Stimulated activated CD4-positive, alpha-beta T cell treated with anti-CD3 and anti-CD28 coated beads, Interleukin-1b, Interleukin-23, amount 100 ng/mL, for 4 hours (primary cell): ENCODE results near the gene PDE2A.

Source experiments
- DNase-seq, 2 donors: peaks; one replicate each; pipeline ENCODE4 v3.0.0-alpha.2; 2020; ENCODE audit warnings: low read depth in 2 of 2

The PDE2A gene

GRCh38 chr11:72548463-72548862 lies 125.8 kb downstream of the PDE2A start:
- no peak for DNase-seq

- DNase-seq: no peak
Observed at GRCh38 chr11:72546866-72547265, 127.4 kb downstream of the PDE2A start.

GRCh38 chr11:72544589-72544988 lies 129.6 kb downstream of the PDE2A start:
- DNase-seq: no peak

GRCh38 chr11:72543849-72544542 lies 130.2 kb downstream of the PDE2A start:
- DNase-seq: no peak

GRCh38 chr11:72541257-72541974 lies 132.8 kb downstream of the PDE2A start:
- DNase-seq: no peak

- DNase-seq: no peak
Observed at GRCh38 chr11:72537051-72537450, 137.2 kb downstream of the PDE2A start.

DNA sequence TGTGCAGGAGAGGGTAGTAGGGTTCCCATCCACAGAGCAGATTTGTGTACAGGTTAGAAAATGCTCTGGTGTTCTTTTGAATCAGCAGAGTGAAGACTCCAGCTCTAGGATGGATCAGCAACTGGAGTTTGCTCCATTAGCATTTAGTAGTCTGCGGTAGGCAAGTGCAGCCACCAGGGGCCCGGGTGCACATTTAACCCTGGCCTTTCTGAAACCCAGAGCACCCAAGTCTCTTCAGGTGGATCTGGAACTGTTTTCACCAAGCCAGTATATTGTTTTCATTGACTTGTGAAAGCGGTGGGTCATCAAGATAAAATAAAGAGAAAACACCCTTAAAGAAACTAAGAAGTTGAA lies 139.1 kb downstream of the PDE2A start:
- no peak for DNase-seq

- DNase-seq: no peak
Observed at GRCh38 chr11:72534371-72535193, 139.6 kb downstream of the PDE2A start.

DNA sequence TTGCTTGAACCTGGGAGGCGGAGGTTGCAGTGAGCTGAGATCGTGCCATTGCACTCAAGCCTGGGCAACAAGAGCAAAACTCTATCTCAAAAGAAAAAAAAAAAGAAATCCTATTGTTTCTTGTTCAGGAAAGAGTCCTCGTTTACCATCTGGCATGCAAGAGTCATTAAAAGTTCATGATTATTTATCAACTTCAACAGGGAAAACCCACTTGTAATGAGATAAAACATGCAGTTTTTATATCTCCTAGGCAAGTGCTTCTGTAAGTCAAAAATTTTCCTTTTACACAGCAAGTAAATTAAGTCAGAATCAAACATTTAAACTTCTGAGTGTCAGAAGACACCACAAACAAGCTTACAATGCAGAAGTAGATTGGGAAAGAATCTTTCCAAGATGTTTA lies 145.2 kb downstream of the PDE2A start:
- no peak for DNase-seq

DNA sequence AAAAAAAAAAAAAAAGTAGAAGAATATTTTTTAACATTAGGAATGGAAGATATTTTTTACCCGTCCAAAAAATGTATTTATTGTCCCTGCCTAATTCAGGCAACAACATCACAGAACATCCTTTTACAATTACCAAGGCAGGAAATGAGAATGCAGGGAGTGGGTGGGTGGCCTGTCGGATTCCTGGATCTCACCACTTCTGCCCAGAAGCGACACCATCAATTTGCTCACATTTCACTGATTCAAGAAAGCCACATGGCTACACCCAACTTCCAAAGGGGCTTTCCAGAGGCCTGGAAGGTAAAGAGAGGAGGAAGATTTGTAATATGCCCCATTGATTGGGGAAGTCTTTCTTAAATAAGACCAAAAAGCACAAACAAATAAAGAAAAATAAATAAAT lies 146.1 kb downstream of the PDE2A start:
- no peak for DNase-seq
